ENCODE data around the gene MTMR2. TPM values are rescaled to one million over a fixed set of nuclear protein-coding genes. Genes with fewer than 3 reads are reported as not detected.

MTMR2 gene
- total RNA-seq, 2 experiments from 2014 or later: 36.5 to 39.7 TPM

DNA sequence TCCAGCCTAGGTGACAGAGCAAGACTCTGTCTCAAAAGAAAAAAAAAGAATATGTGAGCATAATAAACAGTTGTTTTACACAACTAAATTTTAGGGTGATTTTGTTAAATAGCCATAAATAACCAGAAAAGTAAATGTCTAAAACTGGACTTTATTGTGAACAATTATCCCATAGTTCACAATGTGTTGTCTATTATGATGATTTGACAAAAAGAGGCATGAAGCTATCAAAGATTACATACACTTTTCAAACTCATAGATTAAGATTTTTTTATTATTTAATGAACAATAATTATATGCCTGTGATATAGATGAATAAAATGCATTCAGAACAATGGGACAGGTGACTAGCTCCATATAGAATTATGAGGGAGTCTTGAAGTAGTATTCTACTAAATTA lies 27.0 kb upstream of the MTMR2 start:
- no peaks in the 10 kb centered on the region for H3K27me3 Mint-ChIP-seq
- H3K9me3 Mint-ChIP-seq: peaks cover 4% of the 10 kb centered on the region
- ATAC-seq (no peak), DNase-seq (no peak)
- intact Hi-C loops (cut with micrococcal nuclease): no loop called here
- no peaks in the 10 kb centered on the region for H3K36me3 Mint-ChIP-seq (ENCODE audit: low read depth)
- TF ChIP-seq, protein P1, sequence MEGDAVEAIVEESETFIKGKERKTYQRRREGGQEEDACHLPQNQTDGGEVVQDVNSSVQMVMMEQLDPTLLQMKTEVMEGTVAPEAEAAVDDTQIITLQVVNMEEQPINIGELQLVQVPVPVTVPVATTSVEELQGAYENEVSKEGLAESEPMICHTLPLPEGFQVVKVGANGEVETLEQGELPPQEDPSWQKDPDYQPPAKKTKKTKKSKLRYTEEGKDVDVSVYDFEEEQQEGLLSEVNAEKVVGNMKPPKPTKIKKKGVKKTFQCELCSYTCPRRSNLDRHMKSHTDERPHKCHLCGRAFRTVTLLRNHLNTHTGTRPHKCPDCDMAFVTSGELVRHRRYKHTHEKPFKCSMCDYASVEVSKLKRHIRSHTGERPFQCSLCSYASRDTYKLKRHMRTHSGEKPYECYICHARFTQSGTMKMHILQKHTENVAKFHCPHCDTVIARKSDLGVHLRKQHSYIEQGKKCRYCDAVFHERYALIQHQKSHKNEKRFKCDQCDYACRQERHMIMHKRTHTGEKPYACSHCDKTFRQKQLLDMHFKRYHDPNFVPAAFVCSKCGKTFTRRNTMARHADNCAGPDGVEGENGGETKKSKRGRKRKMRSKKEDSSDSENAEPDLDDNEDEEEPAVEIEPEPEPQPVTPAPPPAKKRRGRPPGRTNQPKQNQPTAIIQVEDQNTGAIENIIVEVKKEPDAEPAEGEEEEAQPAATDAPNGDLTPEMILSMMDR (IDR thresholded peaks at IDR 0.05): no peak
- H3K4me3 Mint-ChIP-seq: no peak overlapping the region
- CTCF ChIA-PET: interaction anchor here (1.6 kb wide), 1 partner anchor 393 kb away, joined by 4 read pairs; no protein-coding TSS in a partner anchor
- no peaks in the 10 kb centered on the region for H3K4me1 Mint-ChIP-seq (ENCODE audit: low read depth)
- POLR2A ChIA-PET: no interaction called here
- no peak overlapping the region for H3K27ac Mint-ChIP-seq

DNA sequence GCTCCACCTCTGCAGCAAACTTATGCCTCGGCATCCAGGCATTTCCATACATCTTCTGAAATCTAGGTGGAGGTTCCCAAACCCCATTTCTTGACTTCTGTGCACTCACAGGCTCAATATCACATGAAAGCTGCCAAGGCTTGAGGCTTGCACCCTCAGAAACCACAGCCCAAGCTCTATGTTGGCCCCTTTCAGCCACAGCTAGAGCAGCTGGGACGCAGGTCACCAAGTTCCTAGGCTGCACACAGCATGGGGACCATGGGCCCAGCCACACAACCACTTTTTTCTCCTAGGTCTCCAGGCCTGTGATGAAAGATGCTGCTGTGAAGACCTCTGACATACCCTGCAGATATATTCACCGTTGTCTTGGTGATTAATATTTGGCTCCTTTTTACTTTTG lies 24.7 kb upstream of the MTMR2 start:
- no peak for DNase-seq
- peaks cover 17% of the 10 kb centered on the region for H3K9me3 Mint-ChIP-seq
- TF ChIP-seq, protein P1 (IDR thresholded peaks at IDR 0.05): no peak
- no peaks in the 10 kb centered on the region for H3K27me3 Mint-ChIP-seq
- no peaks in the 10 kb centered on the region for H3K4me1 Mint-ChIP-seq (ENCODE audit: low read depth)
- H3K27ac Mint-ChIP-seq: no peak overlapping the region
- peaks cover 7% of the 10 kb centered on the region for H3K36me3 Mint-ChIP-seq (ENCODE audit: low read depth)
- no peak overlapping the region for H3K4me3 Mint-ChIP-seq
- ChIA-PET POLR2A (no interaction called here), CTCF (no interaction called here)
- ATAC-seq: no peak
- intact Hi-C loops (cut with micrococcal nuclease): no loop called here

DNA sequence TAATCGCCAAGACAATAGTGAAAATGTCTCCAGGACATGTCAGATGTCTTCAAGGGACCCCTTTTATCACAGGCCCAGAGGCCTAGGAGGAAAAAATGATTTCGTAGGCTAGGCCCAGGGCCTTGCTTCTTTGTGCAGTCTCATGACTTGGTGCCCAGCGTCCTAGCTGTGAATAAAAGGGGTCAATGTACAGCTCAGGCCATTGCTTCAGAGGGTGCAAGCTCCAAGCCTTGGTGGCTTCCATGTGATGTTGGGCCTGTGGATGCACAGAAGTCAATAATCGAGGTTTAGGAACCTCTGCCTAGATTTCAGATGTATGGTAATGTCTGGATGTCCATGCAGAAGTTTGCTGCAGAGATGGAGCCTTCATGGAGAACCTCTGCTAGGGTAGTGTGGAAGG lies 20.7 kb upstream of the MTMR2 start:
- Mint-ChIP-seq H3K4me3 (no peak overlapping the region), H3K36me3 (ENCODE audit: low read depth) (peaks cover 7% of the 10 kb centered on the region), H3K27ac (no peak overlapping the region), H3K27me3 (no peaks in the 10 kb centered on the region), H3K9me3 (peaks cover 17% of the 10 kb centered on the region), H3K4me1 (ENCODE audit: low read depth) (no peaks in the 10 kb centered on the region)
- DNase-seq: no peak
- ChIA-PET CTCF (no interaction called here), POLR2A (no interaction called here)
- no peak for ATAC-seq
- intact Hi-C loops (cut with micrococcal nuclease): no loop called here
- TF ChIP-seq, protein P1 (IDR thresholded peaks at IDR 0.05): no peak

DNA sequence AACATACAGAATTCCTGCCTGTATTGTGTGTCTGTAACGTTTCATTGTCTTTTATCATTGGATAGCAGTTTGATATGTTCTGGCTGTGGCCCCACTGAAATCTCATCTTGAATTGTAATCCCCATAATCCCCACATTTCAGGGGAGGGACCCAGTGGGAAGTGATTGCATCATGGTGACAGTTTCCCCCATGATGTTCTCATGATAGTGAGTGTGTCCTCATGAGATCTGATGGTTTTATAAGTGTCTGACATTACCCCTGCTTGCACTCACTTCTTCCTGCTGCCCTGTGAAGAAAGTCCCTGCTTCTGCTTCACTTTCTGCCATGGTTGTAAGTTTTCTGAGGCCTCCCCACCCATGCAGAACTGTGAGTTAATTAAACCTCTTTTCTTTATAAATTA lies 19.6 kb upstream of the MTMR2 start:
- Mint-ChIP-seq H3K27me3 (no peaks in the 10 kb centered on the region), H3K4me1 (ENCODE audit: low read depth) (no peaks in the 10 kb centered on the region), H3K4me3 (no peak overlapping the region), H3K9me3 (peaks cover 16% of the 10 kb centered on the region), H3K36me3 (ENCODE audit: low read depth) (peaks cover 7% of the 10 kb centered on the region), H3K27ac (no peak overlapping the region)
- POLR2A ChIA-PET: no interaction called here
- DNase-seq (no peak), ATAC-seq (no peak)
- TF ChIP-seq, protein P1 (IDR thresholded peaks at IDR 0.05): no peak
- intact Hi-C loops (cut with micrococcal nuclease): no loop called here
- CTCF ChIA-PET: no interaction called here

DNA sequence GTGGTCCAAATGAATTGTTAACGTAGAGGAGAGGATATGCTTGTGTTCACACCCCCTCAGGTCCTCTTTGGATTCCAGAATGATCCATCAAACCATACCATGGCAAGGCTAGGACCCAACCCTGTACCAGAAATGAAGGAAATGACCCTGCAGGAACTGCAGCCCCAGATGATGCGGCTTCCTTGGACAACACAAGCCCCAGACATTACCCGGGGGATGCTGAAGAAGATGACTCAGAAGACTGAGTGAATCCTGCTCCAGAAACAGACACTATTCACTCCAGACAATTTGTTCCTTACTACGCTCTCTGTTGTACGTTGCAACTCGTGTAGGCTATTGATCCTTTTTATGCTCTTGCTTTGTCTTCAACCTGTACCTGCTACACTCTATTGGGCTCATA lies 15.2 kb upstream of the MTMR2 start:
- H3K4me3 Mint-ChIP-seq: no peak overlapping the region
- H3K27me3 Mint-ChIP-seq: no peaks in the 10 kb centered on the region
- peaks cover 4% of the 10 kb centered on the region for H3K9me3 Mint-ChIP-seq
- TF ChIP-seq, protein P1 (IDR thresholded peaks at IDR 0.05): no peak
- no peak overlapping the region for H3K27ac Mint-ChIP-seq
- H3K4me1 Mint-ChIP-seq (ENCODE audit: low read depth): no peaks in the 10 kb centered on the region
- ChIA-PET CTCF (no interaction called here), POLR2A (no interaction called here)
- intact Hi-C loops (cut with micrococcal nuclease): no loop called here
- no peak for ATAC-seq
- peaks cover 1% of the 10 kb centered on the region for H3K36me3 Mint-ChIP-seq (ENCODE audit: low read depth)
- no peak for DNase-seq

All from activated CD8-positive, alpha-beta T cell treated with anti-CD3 and anti-CD28 coated beads for 36 hours (primary cell).